Muscle layer of duodenum (tissue), 2 donors: Measurements from ENCODE around the gene ASTL.

Source experiments
- H3K27ac ChIP-seq: one replicate; pipeline ENCODE4 v1.7.0; 2013; ENCODE audit warnings: mild to moderate bottlenecking, low read length
- H3K27me3 ChIP-seq: one replicate; pipeline ENCODE4 v1.7.0; 2013; ENCODE audit warnings: low read depth, mild to moderate bottlenecking, control low read depth, low read length
- H3K36me3 ChIP-seq, 2 donors: one replicate each; pipeline ENCODE4 v1.7.0; 2013; ENCODE audit warnings: low read length in 2 of 2, control low read depth in 1 of 2, mild to moderate bottlenecking in 1 of 2; ENCODE audit not compliant: insufficient read depth in 2 of 2, control insufficient read depth in 1 of 2
- H3K4me1 ChIP-seq, 2 donors: one replicate each; pipeline ENCODE4 v1.7.0; 2013; ENCODE audit warnings: low read length in 2 of 2, mild to moderate bottlenecking in 2 of 2, control low read depth in 1 of 2, moderate library complexity in 1 of 2; ENCODE audit not compliant: insufficient read depth in 2 of 2, control insufficient read depth in 1 of 2
- H3K4me3 ChIP-seq, 2 donors: one replicate each; pipeline ENCODE4 v1.7.0; 2013; ENCODE audit warnings: low read length in 2 of 2, low read depth in 1 of 2, mild to moderate bottlenecking in 1 of 2
- H3K9me3 ChIP-seq, 2 donors: one replicate each; pipeline ENCODE4 v1.7.0; 2013; ENCODE audit warnings: low read length in 2 of 2, control low read depth in 1 of 2, mild to moderate bottlenecking in 1 of 2; ENCODE audit not compliant: control insufficient read depth in 1 of 2
- donor health status: healthy.

ASTL gene

DNA sequence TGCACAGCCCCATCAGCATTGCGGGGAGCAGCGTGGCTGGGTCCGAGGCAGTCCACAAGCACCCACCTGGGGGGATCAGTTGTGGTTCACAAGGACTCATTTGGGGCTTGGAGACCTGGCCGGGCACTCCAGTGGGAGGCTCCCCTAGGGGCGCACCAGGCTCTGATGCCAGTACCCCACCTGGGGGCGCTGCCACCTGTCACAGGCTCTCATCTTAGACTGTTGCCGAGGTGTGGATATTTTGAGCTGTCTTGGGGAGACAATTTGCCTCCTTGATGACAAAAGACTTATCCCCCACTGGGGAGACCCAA is 25.0 kb downstream of the ASTL start:
- Histone ChIP-seq H3K4me1 (peaks cover 0 to 23% of the 10 kb centered on the region in 2 donors), H3K27ac (no peak overlapping the region), H3K9me3 (no peaks in the 10 kb centered on the region), H3K36me3 (no peaks in the 10 kb centered on the region), H3K27me3 (peaks cover 11% of the 10 kb centered on the region), H3K4me3 (no peak overlapping the region)

DNA sequence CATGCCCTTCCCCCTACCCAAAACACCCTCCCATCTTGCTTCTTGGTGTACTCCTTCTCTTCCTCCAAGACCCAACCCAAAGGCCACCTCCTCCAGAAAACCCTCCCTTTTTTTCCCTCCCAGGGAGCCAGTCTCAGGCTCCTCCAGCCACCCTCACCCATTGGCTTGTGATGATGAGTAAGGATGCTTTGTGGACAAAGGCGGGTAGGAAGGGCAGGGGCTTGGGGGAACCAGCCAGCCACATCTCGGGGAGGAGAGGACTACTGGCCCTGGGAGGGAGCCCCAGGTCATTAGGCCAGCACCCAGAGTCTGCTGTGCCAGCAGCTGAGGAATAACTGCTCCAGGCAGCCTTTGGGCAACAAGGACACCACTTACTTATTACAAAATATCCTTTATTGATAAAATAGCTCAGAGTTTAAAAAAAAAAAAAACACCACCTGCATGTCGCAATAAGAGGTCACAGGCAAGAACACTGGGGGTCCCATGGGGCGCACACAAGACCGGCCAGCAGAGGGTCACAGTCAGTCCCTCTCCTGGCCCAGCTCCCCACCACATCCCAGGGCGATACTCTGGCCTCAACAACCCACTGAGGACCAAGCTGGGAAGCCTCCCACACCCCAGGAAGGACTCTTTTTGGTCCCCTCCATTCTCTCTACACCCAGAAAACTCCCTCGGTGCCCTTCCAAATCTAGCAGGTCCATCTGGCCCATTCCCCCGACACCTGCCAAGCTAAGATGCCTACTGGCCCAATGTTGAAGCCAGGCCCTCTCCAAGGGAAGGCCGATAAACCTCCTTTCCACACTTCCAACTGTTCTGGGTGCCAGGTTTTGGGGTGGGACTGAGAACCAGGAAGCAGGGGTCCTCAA is 25.6 kb downstream of the ASTL start:
- H3K9me3 ChIP-seq: no peaks in the 10 kb centered on the region
- H3K4me1 ChIP-seq: peaks cover 0 to 28% of the 10 kb centered on the region in 2 donors
- no peak overlapping the region for H3K4me3 ChIP-seq
- no peak overlapping the region for H3K27ac ChIP-seq
- peaks cover 5% of the 10 kb centered on the region for H3K27me3 ChIP-seq
- no peaks in the 10 kb centered on the region for H3K36me3 ChIP-seq

DNA sequence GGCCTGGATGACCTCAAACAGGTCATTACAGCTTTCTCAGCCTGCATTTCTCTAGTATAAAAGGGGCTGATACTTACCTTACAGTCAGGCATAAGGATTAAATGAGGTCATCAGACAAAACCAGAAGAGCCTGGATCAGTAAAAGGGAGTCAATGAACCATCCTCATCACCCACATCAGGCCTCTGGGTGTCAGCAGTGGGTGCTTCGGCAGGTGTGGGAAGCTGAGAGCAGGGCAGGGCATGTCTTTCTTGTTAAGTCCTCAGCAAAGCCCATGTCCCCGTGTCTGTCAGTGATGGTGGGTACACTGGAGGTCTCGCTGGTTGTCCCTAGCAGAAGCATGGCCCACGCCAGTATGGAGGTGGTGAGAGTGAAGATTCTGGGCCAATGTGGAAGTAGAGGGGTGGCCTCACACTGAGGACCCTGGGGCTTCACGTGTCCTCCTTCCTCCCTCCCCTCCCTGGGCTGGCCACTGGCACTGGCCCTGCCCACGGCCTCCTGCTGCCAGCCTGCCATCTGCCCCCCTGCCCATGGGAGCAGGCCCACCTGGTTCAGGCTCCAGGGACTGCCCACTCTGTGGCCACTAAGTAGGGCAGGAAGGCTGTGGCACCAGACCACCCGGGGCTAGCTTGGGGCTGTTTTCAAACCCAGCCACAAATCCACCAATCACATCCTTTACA is 26.3 kb downstream of the ASTL start:
- Histone ChIP-seq H3K4me3 (no peak overlapping the region), H3K27ac (no peak overlapping the region), H3K36me3 (no peaks in the 10 kb centered on the region), H3K4me1 (peaks cover 0 to 33% of the 10 kb centered on the region in 2 donors), H3K9me3 (no peaks in the 10 kb centered on the region), H3K27me3 (no peaks in the 10 kb centered on the region)

DNA sequence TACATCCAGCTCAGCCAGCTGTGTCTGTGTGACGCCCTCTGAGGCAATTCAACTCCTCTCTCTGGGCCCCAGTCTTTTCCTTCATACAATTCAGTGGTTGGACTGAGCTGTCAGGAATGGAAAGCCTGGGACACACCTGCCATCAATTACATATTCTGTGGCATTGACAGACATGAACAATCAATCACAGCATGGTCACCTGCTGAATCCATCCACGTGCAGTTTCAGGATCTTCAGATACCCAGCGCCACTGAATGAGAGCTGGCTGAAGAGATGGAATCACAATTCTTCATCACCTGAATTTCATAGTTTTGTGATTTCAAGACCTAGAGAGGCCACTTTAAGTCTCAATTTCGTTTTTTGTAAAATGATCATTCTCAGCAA is 27.1 kb downstream of the ASTL start:
- H3K27me3 ChIP-seq: no peaks in the 10 kb centered on the region
- peaks cover 0 to 29% of the 10 kb centered on the region in 2 donors for H3K4me1 ChIP-seq
- H3K27ac ChIP-seq: no peak overlapping the region
- H3K36me3 ChIP-seq: no peaks in the 10 kb centered on the region
- H3K9me3 ChIP-seq: no peaks in the 10 kb centered on the region
- no peak overlapping the region for H3K4me3 ChIP-seq

DNA sequence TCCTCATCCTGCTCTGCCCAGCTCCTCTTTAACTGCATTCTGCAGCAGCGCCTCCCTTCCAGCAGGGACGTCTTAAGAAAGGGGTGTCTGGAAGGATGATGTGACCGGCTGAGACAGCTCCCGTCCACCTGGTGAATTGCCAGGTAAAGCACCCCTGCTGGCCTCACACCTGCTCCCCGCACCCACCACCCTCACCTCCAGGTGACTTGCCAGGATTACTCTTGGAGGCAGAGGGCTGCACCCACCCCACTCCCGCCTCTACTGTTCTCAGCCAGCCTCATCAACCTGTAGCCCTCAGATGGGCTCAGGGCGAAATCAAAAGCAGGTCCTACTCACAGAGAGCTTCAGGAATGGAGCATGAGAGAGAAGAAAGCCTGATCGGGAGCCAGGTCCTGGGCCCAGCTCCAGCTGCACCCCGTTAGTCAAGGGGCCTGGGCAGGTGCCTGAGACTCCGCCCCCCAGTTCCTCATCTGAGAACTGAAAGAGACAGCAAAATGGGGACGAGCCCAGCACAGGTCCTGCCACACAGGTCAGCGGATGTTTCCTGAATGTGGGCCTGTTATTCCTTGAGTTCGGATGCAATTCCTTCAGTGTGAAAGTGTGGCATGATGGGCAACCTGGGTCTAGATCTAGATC is 27.6 kb downstream of the ASTL start:
- Histone ChIP-seq H3K27me3 (no peaks in the 10 kb centered on the region), H3K27ac (no peak overlapping the region), H3K4me1 (peaks cover 0 to 26% of the 10 kb centered on the region in 2 donors), H3K36me3 (no peaks in the 10 kb centered on the region), H3K9me3 (peaks cover under 1 to 1% of the 10 kb centered on the region in 2 donors), H3K4me3 (no peak overlapping the region)

DNA sequence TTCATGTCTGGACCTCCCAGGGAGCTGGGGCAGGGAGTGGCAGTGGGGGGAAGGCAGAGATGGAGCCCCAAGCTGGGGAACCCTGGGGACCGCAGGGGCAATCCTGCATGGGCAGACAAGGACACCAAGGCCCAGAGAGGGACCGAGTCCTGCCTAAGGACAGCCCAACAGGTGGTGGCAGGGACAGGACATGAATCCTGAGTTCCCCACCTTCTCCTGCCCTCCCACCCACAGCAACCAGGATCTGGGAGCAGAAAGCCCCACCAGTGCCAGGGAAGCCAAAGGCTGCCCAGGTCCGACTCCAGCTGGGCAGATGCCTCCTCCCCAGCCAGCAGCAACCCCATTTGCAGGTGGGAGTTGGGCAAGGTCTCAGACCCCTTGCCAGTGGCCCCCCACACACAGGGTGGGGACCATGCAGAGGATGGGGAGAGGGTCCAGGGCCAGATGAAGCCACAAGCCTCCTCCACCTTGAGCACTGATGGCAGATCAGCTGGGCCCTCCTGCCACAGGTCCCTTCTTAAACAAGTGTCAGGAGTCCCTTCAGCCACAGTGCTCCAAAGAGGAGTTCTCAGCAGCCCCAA is 28.3 kb downstream of the ASTL start:
- no peak overlapping the region for H3K27ac ChIP-seq
- H3K27me3 ChIP-seq: no peaks in the 10 kb centered on the region
- no peaks in the 10 kb centered on the region for H3K36me3 ChIP-seq
- no peak overlapping the region for H3K4me3 ChIP-seq
- peaks cover 0 to 26% of the 10 kb centered on the region in 2 donors for H3K4me1 ChIP-seq
- H3K9me3 ChIP-seq: peaks cover 7 to 8% of the 10 kb centered on the region in 2 donors

DNA sequence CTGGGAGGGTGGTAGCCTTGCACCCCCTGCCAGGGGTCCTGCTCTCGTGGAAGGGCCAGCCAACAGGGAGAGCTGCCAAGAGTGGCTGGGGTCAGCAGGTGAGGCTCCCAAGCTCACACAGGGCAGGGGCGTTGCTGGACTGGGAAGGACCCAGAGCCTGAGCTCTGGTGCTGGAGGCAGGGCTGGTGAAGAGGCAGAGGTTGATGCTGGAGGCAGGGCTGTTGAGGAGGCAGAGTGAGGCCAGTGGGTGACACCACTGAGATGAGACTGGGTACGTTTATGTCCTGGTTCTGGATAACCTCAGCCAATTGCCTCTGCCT is 29.0 kb downstream of the ASTL start:
- Histone ChIP-seq H3K9me3 (peaks cover 7 to 9% of the 10 kb centered on the region in 2 donors), H3K4me3 (no peak overlapping the region), H3K4me1 (peaks cover 0 to 26% of the 10 kb centered on the region in 2 donors), H3K27me3 (no peaks in the 10 kb centered on the region), H3K36me3 (no peaks in the 10 kb centered on the region), H3K27ac (no peak overlapping the region)

DNA sequence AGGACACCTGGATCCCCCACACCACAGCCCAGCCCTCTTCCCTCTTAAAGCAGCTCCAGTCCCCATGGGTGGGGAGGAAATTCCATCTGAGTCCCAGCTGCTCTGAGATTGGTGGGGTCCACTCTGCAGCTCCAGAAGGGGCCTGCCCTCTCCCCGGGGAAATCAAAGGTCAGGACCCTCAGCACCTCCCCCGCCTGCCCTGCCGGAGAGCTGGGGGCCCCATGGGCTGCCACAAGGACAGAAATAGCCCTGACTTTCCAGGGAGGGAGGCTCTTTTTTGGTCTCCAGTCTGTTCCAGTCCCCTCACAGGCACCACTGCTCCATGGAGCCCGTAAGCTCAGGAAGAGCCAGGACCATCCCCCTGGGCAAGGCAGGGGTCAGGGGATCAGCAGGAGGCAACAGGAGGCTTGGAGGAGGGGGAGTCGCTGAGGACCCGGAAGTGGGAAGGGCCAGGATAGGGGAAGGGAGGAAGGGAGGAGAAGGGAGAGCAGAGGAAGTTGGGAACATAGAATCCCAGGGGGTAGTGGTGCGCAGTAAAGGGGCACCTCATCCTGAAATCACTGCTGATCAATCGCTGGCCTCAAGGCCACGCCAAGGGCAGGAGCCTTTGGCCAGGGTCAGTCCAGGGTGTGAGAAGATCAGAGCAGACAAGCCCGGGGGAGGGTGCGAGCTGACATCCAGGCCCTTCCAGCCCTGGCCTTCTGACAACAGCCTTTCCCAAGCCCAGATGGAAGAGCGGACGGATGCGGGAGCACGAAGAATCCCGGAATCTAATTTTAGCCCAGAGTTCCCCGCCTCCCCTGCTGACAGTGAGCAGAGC is 29.6 kb downstream of the ASTL start:
- Histone ChIP-seq H3K27ac (no peak overlapping the region), H3K36me3 (no peaks in the 10 kb centered on the region), H3K27me3 (no peaks in the 10 kb centered on the region), H3K4me1 (peaks cover 0 to 26% of the 10 kb centered on the region in 2 donors), H3K4me3 (peak overlapping the region in 1 of 2 donors; percentile 17), H3K9me3 (peaks cover 7 to 9% of the 10 kb centered on the region in 2 donors)

DNA sequence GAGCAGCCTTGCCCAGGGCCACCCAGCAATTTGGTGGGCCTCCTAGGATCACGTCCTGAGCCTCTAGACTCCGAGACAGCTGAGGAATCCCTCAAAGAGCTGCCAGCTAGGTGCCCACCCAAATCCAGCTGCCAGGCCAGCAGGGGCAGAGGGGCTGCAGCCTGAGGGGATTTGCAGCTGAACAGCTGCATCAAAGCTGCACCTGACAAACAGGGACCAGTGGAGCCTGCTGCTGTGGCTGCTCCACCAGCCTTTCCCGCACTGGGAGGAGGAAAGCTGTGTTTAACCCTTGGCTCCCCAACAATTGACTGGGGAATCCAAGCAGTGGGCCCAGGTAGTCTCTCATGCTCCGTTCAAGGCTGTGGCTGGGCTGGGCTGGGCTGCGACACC is 30.2 kb downstream of the ASTL start:
- Histone ChIP-seq H3K36me3 (no peaks in the 10 kb centered on the region), H3K9me3 (peaks cover 7 to 9% of the 10 kb centered on the region in 2 donors), H3K27ac (no peak overlapping the region), H3K4me1 (peaks cover 0 to 26% of the 10 kb centered on the region in 2 donors), H3K27me3 (no peaks in the 10 kb centered on the region), H3K4me3 (no peak overlapping the region)

DNA sequence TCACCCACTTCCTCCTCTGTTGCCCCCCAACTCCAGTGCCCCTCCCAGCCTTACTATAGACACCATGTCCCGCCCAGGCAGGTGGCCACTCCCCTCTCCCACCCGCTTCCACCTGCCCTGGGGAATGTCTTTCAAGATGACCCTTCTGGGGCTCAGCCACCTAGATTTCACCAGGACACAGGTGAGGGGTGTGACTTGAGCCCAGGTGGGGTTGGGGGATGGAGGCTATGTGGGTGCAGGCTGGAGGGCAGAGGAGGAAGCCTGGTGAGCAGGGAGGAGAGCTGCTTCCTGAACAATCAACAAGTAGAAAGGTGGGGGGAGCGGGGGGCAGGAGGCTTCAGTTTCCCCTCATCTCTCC is 30.6 kb downstream of the ASTL start:
- Histone ChIP-seq H3K9me3 (peaks cover 7 to 9% of the 10 kb centered on the region in 2 donors), H3K4me1 (peaks cover 0 to 29% of the 10 kb centered on the region in 2 donors), H3K27me3 (no peaks in the 10 kb centered on the region), H3K4me3 (no peak overlapping the region), H3K36me3 (no peaks in the 10 kb centered on the region), H3K27ac (no peak overlapping the region)
